MM.1S (cell line): ENCODE results near the gene KIF5A.
A peak's percentile ranks its signal among the peaks of the same experiment; 100 is the strongest.

Experiments
- DNase-seq: peaks from one replicate; pipeline ENCODE4 v3.0.0-alpha.2; 2015
- H2AFZ ChIP-seq: fragments of 300-600 bp; sonication (generic); 2 replicates; pipeline ENCODE4 v1.6.0; 2016; ENCODE audit warnings: antibody characterized with exemption, low read length
- H3F3A ChIP-seq: fragments of 300-600 bp; sonication (generic); 2 replicates; pipeline ENCODE4 v1.6.1; 2016; ENCODE audit warnings: mild to moderate bottlenecking, antibody characterized with exemption, low read length, moderate library complexity, mixed read lengths; ENCODE audit not compliant: insufficient read depth
- H3K27ac ChIP-seq: fragments of 300-600 bp; sonication (generic); 2 replicates; pipeline ENCODE4 v1.5.1; 2016; ENCODE audit warnings: mild to moderate bottlenecking, low read length
- H3K27me3 ChIP-seq: fragments of 300-600 bp; sonication (generic); replicated peaks from 2 replicates; pipeline ENCODE4 v1.6.0; 2016; ENCODE audit warnings: low read length; ENCODE audit not compliant: insufficient read depth
- H3K36me3 ChIP-seq: fragments of 300-600 bp; sonication (generic); replicated peaks from 2 replicates; pipeline ENCODE4 v1.6.1; 2016; ENCODE audit warnings: mild to moderate bottlenecking, low read length, mixed read lengths; ENCODE audit not compliant: insufficient read depth
- H3K4me1 ChIP-seq: fragments of 300-600 bp; sonication (generic); 2 replicates; pipeline ENCODE4 v1.6.1; 2016; ENCODE audit warnings: low read length, mixed read lengths
- H3K4me2 ChIP-seq: fragments of 300-600 bp; sonication (generic); 2 replicates; pipeline ENCODE4 v1.6.0; 2016; ENCODE audit warnings: low read depth, low read length
- H3K4me3 ChIP-seq: fragments of 300-600 bp; sonication (generic); 2 replicates; pipeline ENCODE4 v1.5.1; 2016; ENCODE audit warnings: low read length, mixed read lengths
- H3K79me2 ChIP-seq: fragments of 300-600 bp; sonication (generic); 2 replicates; pipeline ENCODE4 v1.6.1; 2016; ENCODE audit warnings: mixed run types, low read length, mixed read lengths
- H3K9ac ChIP-seq: fragments of 300-600 bp; sonication (generic); 2 replicates; pipeline ENCODE4 v1.6.1; 2016; ENCODE audit warnings: low read length, mixed read lengths
- H3K9me2 ChIP-seq: fragments of 300-600 bp; sonication (generic); replicated peaks from 2 replicates; pipeline ENCODE4 v1.6.1; 2016; ENCODE audit warnings: mild to moderate bottlenecking, low read length, mixed read lengths; ENCODE audit not compliant: insufficient read depth
- H3K9me3 ChIP-seq: fragments of 300-600 bp; sonication (generic); replicated peaks from 2 replicates; pipeline ENCODE4 v1.6.1; 2016; ENCODE audit warnings: mild to moderate bottlenecking, low read length, mixed read lengths; ENCODE audit not compliant: insufficient read depth
- H4K20me1 ChIP-seq: fragments of 300-600 bp; sonication (generic); 2 replicates; pipeline ENCODE4 v1.6.1; 2016; ENCODE audit warnings: mild to moderate bottlenecking, low read length, moderate library complexity, mixed read lengths; ENCODE audit not compliant: insufficient read depth
- CTCF ChIP-seq: fragments of 300-600 bp; sonication (generic); IDR thresholded peaks from 2 replicates; pipeline ENCODE4 v1.5.1; 2016; ENCODE audit warnings: antibody characterized with exemption, low read length, mixed read lengths
- EZH2 ChIP-seq: fragments of 300-600 bp; sonication (generic); optimal IDR thresholded peaks from 2 replicates; pipeline ENCODE3; 2017; ENCODE audit warnings: low read depth, mild to moderate bottlenecking, antibody characterized with exemption, low read length, mixed read lengths
- EZH2phosphoT487 ChIP-seq: fragments of 300-600 bp; sonication (generic); IDR thresholded peaks from 2 replicates; pipeline ENCODE4 v1.6.1; 2018; ENCODE audit warnings: antibody characterized with exemption, low read length

The KIF5A gene

GRCh38 chr12:57590479-57590863 lies 40.6 kb downstream of the KIF5A start:
- H3K4me1 ChIP-seq = peaks cover 14% of the 10 kb centered on the region; the same call in 1 of the 2 replicates
- no peak for DNase-seq
- peaks cover 22% of the 10 kb centered on the region; the same call in 1 of the 2 replicates for H3K27me3 ChIP-seq
- H3K36me3 ChIP-seq = no peaks in the 10 kb centered on the region
- H3K27ac ChIP-seq = peak overlapping the region; percentile 10; the same call in 1 of the 2 replicates
- 0 out of 2 replicates have a peak, but pooled peaks cover 3% of the 10 kb centered on the region for H3F3A ChIP-seq
- H3K9ac ChIP-seq = peak overlapping the region; percentile 76; the same call in 1 of the 2 replicates
- no peaks in the 10 kb centered on the region for H3K9me2 ChIP-seq
- peak overlapping the region; percentile 94 for H3K4me3 ChIP-seq
- no peak for TF ChIP-seq EZH2phosphoT487
- no peak for TF ChIP-seq CTCF
- no peak for TF ChIP-seq EZH2
- no peaks in the 10 kb centered on the region for H4K20me1 ChIP-seq
- H3K79me2 ChIP-seq = peaks cover 23% of the 10 kb centered on the region
- no peaks in the 10 kb centered on the region for H3K9me3 ChIP-seq
- peak overlapping the region; percentile 98 for H2AFZ ChIP-seq
- peak overlapping the region; percentile 99 for H3K4me2 ChIP-seq

GRCh38 chr12:57590864-57591781 lies 41.3 kb downstream of the KIF5A start, which contains the start of gene PIP4K2C:
TSS of gene PIP4K2C (plus strand) at chr12:57591192. CDS start at chr12:57591290, 98 bp downstream.
- Histone ChIP-seq H3K4me1 (peaks cover 14% of the 10 kb centered on the region; the same call in 1 of the 2 replicates), H4K20me1 (no peaks in the 10 kb centered on the region), H3K9ac (peak within 1 kb of the TSS; percentile 76), H3K27ac (peak within 1 kb of the TSS; percentile 10; the same call in 1 of the 2 replicates), H3K36me3 (no peaks in the 10 kb centered on the region), H3K9me3 (no peaks in the 10 kb centered on the region), H3K4me2 (peak within 1 kb of the TSS; percentile 99), H3K27me3 (peaks cover 22% of the 10 kb centered on the region; the same call in 1 of the 2 replicates), H3K9me2 (no peaks in the 10 kb centered on the region), H3F3A (0 out of 2 replicates have a peak, but pooled peaks cover 3% of the 10 kb centered on the region), H3K79me2 (peaks cover 23% of the 10 kb centered on the region), H3K4me3 (peak within 1 kb of the TSS; percentile 94), H2AFZ (peak within 1 kb of the TSS; percentile 98)
- DNase-seq = peak; percentile 92
- no peak for TF ChIP-seq EZH2phosphoT487
- TF ChIP-seq CTCF = no peak
- TF ChIP-seq EZH2 = no peak

- DNase-seq = no peak
- Histone ChIP-seq H3K4me1 (peaks cover 14% of the 10 kb centered on the region; the same call in 1 of the 2 replicates), H3K9me2 (no peaks in the 10 kb centered on the region), H3K4me3 (peak overlapping the region; percentile 94), H3K79me2 (peaks cover 23% of the 10 kb centered on the region), H3K36me3 (no peaks in the 10 kb centered on the region), H3K27ac (no peak overlapping the region), H3K4me2 (peak overlapping the region; percentile 99), H3K27me3 (peaks cover 15% of the 10 kb centered on the region; the same call in 1 of the 2 replicates), H3K9ac (peak overlapping the region; percentile 76), H2AFZ (peak overlapping the region; percentile 98), H3F3A (0 out of 2 replicates have a peak, but pooled peaks cover 3% of the 10 kb centered on the region), H4K20me1 (no peaks in the 10 kb centered on the region), H3K9me3 (no peaks in the 10 kb centered on the region)
- TF ChIP-seq EZH2 = no peak
- no peak for TF ChIP-seq EZH2phosphoT487
- no peak for TF ChIP-seq CTCF
Measured at GRCh38 chr12:57591782-57592325, 42.0 kb downstream of the KIF5A start.
